ENCODE measurements around the gene ZIC2.

ZIC2 gene

DNA sequence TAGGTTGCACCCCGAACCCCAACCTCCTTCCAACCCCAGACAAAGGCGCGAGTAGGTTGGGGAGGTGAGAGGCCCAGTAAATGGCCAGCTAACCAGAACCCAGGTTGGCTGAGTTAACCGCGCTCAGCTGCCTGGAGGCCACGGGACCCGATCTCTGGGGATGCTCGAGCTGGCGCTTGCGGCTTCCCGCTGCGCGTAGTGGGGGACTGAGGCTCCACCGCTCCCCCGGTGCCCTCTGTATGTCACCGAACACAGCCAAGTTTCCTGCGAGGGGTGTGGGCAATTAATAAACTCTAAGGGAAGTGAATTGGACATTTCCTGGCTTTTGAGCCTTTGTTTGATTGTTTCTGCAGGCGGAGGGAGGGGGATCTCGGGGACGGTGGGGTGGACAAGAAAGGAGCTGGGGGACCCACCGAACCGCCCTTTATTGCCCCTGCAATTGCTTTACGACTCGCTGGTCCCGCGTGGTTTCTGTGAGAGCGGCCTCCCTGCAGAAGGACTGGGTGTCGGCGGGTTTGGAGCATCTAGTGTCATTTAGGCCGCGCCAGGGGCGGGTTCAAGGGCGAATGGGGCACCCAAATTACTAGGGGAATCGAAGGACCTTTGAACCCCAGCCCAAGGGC lies 6.5 kb upstream of the ZIC2 start:
- 0 out of 2 replicates have a peak, but pooled peaks cover 4% of the 10 kb centered on the region for H3K27me3 ChIP-seq (ENCODE audit: low read depth, low read length)
- no peak overlapping the region for H3K4me3 ChIP-seq (ENCODE audit: low read length)
- no peaks in the 10 kb centered on the region for H4K20me1 ChIP-seq (ENCODE audit: insufficient read depth, low read length)
- peaks cover 1% of the 10 kb centered on the region; the same call in 1 of the 2 replicates for H3K4me1 ChIP-seq (ENCODE audit: low read length)
- no peak overlapping the region for H3K9ac ChIP-seq (ENCODE audit: low read length)
- H3K36me3 ChIP-seq (replicated peaks; ENCODE audit: low read depth, low read length): no peaks in the 10 kb centered on the region
- H2AFZ ChIP-seq (ENCODE audit: low read depth, low read length): no peak overlapping the region
- no peaks in the 10 kb centered on the region for H3K79me2 ChIP-seq (ENCODE audit: low read length)
- no peak overlapping the region for H3K4me2 ChIP-seq (ENCODE audit: low read length)
- H3K27ac ChIP-seq (ENCODE audit: low read length): no peak overlapping the region
- no peak for TF ChIP-seq EZH2phosphoT487 (IDR thresholded peaks at IDR 0.05; ENCODE audit: low read depth)
- TF ChIP-seq, protein P1, sequence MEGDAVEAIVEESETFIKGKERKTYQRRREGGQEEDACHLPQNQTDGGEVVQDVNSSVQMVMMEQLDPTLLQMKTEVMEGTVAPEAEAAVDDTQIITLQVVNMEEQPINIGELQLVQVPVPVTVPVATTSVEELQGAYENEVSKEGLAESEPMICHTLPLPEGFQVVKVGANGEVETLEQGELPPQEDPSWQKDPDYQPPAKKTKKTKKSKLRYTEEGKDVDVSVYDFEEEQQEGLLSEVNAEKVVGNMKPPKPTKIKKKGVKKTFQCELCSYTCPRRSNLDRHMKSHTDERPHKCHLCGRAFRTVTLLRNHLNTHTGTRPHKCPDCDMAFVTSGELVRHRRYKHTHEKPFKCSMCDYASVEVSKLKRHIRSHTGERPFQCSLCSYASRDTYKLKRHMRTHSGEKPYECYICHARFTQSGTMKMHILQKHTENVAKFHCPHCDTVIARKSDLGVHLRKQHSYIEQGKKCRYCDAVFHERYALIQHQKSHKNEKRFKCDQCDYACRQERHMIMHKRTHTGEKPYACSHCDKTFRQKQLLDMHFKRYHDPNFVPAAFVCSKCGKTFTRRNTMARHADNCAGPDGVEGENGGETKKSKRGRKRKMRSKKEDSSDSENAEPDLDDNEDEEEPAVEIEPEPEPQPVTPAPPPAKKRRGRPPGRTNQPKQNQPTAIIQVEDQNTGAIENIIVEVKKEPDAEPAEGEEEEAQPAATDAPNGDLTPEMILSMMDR (IDR thresholded peaks at IDR 0.05; ENCODE audit: low read depth, low read length): no peak
- H3K9me3 ChIP-seq (ENCODE audit: insufficient read depth, low read length): no peaks in the 10 kb centered on the region

DNA sequence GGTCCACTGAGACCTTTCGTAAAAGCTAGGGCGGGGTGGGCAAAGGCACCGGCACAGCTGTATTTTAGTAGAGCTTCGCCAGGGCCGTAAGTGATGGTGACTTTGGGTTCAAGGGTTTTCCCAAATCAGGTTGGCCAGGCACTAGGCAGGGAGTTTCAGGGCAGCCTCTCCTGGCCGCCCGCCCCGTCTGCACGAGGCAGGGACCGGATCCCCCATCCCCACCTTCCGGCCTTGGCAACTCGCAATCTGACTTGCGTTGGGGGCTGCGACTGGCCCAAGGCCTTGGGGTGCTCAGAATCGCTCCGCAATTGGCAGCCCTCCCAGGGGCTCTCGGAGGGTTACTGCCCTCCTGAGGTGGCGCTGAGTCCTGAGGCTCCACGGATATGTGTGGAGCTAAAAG lies 6.0 kb upstream of the ZIC2 start:
- H4K20me1 ChIP-seq (ENCODE audit: insufficient read depth, low read length): no peaks in the 10 kb centered on the region

DNA sequence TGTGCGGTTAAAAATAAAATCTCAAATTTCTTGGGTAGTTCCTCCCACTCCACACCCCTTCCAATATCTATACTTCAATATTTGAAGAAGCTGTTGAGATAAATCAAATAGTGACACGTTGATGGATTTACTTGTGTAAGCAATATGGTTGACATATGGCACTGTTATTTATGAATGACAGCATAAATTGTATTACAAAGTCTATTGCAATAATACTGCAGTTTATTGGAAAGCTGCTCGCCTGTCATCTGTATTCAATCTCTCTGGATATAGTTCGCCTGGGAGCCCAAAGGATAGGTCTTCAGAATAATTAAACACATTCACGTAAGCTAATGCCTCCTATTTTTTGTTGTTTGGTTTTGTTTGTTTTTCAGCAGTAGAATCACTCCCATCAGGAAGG lies 5.0 kb upstream of the ZIC2 start:
- Histone ChIP-seq H3K27ac (ENCODE audit: low read length) (no peak overlapping the region), H4K20me1 (ENCODE audit: insufficient read depth, low read length) (no peaks in the 10 kb centered on the region), H3K79me2 (ENCODE audit: low read length) (no peaks in the 10 kb centered on the region), H3K36me3 (replicated peaks; ENCODE audit: low read depth, low read length) (no peaks in the 10 kb centered on the region), H2AFZ (ENCODE audit: low read depth, low read length) (no peak overlapping the region), H3K4me3 (ENCODE audit: low read length) (no peak overlapping the region), H3K4me2 (ENCODE audit: low read length) (no peak overlapping the region), H3K9ac (ENCODE audit: low read length) (no peak overlapping the region), H3K27me3 (ENCODE audit: low read depth, low read length) (0 out of 2 replicates have a peak, but pooled peaks cover 4% of the 10 kb centered on the region), H3K4me1 (ENCODE audit: low read length) (no peaks in the 10 kb centered on the region), H3K9me3 (ENCODE audit: insufficient read depth, low read length) (no peaks in the 10 kb centered on the region)
- TF ChIP-seq, protein P1 (IDR thresholded peaks at IDR 0.05; ENCODE audit: low read depth, low read length): no peak
- no peak for TF ChIP-seq EZH2phosphoT487 (IDR thresholded peaks at IDR 0.05; ENCODE audit: low read depth)

More for the DNA sequence above, 6.0 kb upstream of the ZIC2 start:
- Histone ChIP-seq H3K4me3 (ENCODE audit: low read length) (no peak overlapping the region), H3K4me1 (ENCODE audit: low read length) (no peaks in the 10 kb centered on the region), H3K27me3 (ENCODE audit: low read depth, low read length) (0 out of 2 replicates have a peak, but pooled peaks cover 4% of the 10 kb centered on the region), H3K79me2 (ENCODE audit: low read length) (no peaks in the 10 kb centered on the region), H3K4me2 (ENCODE audit: low read length) (no peak overlapping the region), H3K9ac (ENCODE audit: low read length) (no peak overlapping the region), H3K36me3 (replicated peaks; ENCODE audit: low read depth, low read length) (no peaks in the 10 kb centered on the region), H2AFZ (ENCODE audit: low read depth, low read length) (no peak overlapping the region), H3K27ac (ENCODE audit: low read length) (no peak overlapping the region), H3K9me3 (ENCODE audit: insufficient read depth, low read length) (no peaks in the 10 kb centered on the region)
- no peak for TF ChIP-seq EZH2phosphoT487 (IDR thresholded peaks at IDR 0.05; ENCODE audit: low read depth)
- TF ChIP-seq, protein P1 (IDR thresholded peaks at IDR 0.05; ENCODE audit: low read depth, low read length): no peak

DNA sequence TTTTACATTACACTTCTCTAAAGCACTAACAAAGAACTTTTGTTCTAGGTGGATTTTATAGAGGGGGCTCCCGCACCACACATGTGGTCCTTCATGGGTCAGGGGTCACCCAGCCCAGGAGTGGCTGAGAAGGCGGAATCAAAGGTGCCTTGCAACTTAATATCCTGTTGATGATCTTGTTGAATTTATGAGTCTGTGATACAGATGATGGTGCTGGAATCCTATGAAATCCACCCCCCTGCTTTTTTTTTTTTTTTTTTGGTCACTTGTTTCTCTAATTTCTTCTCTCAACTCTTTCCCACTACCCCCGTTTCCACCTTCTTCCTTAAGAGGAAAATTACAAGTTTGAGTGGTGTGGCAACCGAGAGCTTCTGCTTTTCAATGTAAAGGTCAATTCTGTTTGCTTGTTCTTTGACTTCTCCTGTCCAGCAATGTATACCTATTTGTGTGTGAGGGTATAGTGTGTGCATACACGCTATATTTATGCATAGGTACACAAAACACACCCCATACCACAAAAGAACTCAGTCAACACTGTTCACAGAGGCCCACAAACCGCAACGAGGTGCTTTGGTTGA lies 4.2 kb upstream of the ZIC2 start:
- no peak overlapping the region for H3K4me2 ChIP-seq (ENCODE audit: low read length)
- H4K20me1 ChIP-seq (ENCODE audit: insufficient read depth, low read length): no peaks in the 10 kb centered on the region
- peaks cover 2% of the 10 kb centered on the region for H3K79me2 ChIP-seq (ENCODE audit: low read length)
- no peak overlapping the region for H2AFZ ChIP-seq (ENCODE audit: low read depth, low read length)
- no peak for TF ChIP-seq EZH2phosphoT487 (IDR thresholded peaks at IDR 0.05; ENCODE audit: low read depth)
- TF ChIP-seq, protein P1 (IDR thresholded peaks at IDR 0.05; ENCODE audit: low read depth, low read length): no peak
- H3K4me3 ChIP-seq (ENCODE audit: low read length): no peak overlapping the region
- H3K27ac ChIP-seq (ENCODE audit: low read length): no peak overlapping the region
- H3K27me3 ChIP-seq (ENCODE audit: low read depth, low read length): 0 out of 2 replicates have a peak, but pooled peaks cover 4% of the 10 kb centered on the region
- H3K36me3 ChIP-seq (replicated peaks; ENCODE audit: low read depth, low read length): no peaks in the 10 kb centered on the region
- H3K9ac ChIP-seq (ENCODE audit: low read length): no peak overlapping the region
- H3K9me3 ChIP-seq (ENCODE audit: insufficient read depth, low read length): no peaks in the 10 kb centered on the region
- H3K4me1 ChIP-seq (ENCODE audit: low read length): no peaks in the 10 kb centered on the region

Measured in OCI-LY3 (cell line).